HG02884 (cell line): ENCODE data around the gene ASXL3.

Source experiments
- ATAC-seq: cut with Tn5 transposase; IDR thresholded peaks from one replicate; pipeline ENCODE4 v1.9.1; 2021; ENCODE audit warnings: mild to moderate bottlenecking, moderate library complexity; ENCODE audit not compliant: unreplicated experiment

ASXL3 gene

GRCh38 chr18:33581856-33582255 lies 3.8 kb downstream of the ASXL3 start:
- no peak for ATAC-seq

DNA sequence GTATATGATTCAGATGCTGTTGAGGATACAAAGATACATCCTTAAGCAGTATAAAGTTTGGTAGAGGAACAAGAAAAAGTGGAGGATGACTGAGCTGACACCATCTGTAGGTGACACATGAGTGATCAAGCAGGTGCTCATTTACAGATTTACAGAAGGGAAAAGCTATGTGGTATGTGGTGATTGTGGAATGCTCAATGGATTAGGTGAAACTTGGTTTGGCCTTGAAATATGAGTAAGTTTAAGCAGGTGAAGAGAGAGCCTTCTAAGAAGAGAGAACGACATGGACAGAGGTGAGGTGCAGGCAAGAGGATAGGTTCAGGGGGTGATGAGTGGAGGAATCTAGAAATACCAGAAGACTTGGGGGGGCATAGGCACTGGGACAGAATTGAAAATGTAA lies 5.9 kb downstream of the ASXL3 start:
- no peak for ATAC-seq

- ATAC-seq, result no peak
These were observed 6.8 kb downstream of the ASXL3 start for GRCh38 chr18:33584548-33585430.

DNA sequence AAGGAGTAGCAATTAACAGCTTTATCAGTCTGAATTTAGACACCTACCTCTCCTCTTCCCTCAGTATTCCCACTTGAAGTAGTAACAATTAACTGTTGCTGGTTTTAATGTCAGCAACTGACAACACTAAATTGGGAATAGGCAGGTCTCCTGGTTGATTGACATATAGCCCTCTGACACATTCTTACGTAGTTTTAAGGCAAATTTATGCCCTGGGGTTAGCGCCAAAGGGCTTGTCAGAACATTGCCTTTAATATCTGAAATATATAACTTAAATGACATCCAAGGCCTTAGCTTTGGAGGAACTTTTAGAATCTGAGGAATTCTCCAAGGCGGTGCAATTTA lies 7.4 kb downstream of the ASXL3 start:
- ATAC-seq, result no peak

GRCh38 chr18:33588361-33588760 lies 10.3 kb downstream of the ASXL3 start:
- ATAC-seq, result no peak

DNA sequence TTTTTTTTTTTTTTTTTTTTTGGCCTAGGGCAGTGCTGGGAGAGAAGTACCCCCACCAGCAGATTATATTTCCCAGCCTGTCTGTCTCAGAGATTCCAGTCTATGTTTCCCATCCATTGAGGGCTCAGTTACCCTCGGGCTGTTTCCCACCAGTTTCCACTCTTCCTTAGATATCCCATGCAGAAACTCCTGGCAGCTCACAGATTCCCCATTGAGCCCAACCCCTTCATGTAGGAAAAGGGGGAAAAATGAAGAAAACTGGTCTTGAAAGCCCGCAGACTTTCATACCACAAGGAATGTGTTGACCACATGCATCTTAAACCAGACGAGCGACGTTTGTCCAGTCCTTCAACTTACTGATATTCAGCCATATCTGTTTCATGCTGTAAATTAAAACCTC lies 15.2 kb downstream of the ASXL3 start:
- ATAC-seq, result no peak

- no peak for ATAC-seq
These were observed 16.8 kb downstream of the ASXL3 start for GRCh38 chr18:33594799-33595198.

GRCh38 chr18:33596178-33596854 lies 18.3 kb downstream of the ASXL3 start:
- no peak for ATAC-seq

DNA sequence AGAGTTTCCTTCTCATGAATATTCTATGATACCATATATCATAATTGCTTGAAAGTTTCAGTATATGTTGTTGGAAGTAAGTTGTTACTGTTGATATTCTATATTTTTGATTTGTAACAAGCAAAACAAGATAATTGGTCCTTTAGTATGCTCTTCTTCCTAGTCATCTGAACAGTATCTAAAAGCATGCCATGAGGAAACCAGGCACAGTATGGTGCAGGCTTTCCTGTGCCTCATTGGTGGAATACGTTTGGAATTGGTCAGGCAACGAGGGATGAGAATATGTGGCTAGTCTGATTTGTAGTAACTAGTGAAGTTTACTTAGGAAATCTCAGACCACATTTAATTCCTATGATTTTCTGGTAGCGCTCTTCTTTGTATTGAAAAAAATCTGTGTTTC lies 22.8 kb downstream of the ASXL3 start:
- no peak for ATAC-seq

DNA sequence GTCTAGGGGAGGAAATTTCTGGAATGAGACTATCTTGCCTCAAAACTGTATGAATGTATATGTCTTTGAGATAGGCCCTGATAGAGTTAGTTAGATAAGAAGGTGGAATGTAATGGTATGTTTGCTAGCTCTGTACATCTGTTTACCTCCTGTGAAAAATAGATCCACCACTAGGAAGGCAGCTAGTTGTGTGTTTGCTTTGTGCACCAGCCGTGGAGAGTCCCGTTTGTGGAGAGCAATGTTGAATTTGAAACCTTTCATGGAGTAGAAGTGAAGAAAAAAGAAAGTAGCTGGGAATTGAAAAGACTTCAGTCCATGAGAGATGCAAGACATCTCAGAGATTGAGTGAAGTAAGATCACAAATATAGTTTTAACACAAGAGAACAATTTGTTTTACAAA lies 25.4 kb downstream of the ASXL3 start:
- ATAC-seq, result no peak

DNA sequence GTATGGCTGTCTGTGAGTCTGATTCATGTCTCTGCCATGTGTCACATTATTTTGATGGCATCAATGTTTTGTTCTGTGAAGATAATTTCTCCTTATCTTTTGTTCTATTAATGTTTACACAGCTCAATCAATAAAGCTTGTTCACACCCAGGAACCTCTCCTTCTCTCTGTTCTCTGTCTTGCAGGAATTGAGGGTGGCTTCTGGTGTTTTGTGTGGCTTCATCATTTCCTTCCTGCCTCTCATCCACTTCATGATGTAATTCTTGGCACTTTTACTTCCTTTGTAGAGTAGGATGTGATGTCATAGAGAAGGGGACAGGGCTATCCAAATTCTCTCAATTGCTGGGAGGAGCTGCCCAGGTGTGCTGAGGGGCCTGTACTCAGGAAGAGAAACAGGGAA lies 27.2 kb downstream of the ASXL3 start:
- ATAC-seq, result no peak

GRCh38 chr18:33606621-33607020 lies 28.6 kb downstream of the ASXL3 start:
- ATAC-seq, result no peak

GRCh38 chr18:33611525-33612135 lies 33.6 kb downstream of the ASXL3 start:
- no peak for ATAC-seq

- ATAC-seq, result no peak
These were observed 34.6 kb downstream of the ASXL3 start for GRCh38 chr18:33612632-33613031.

- ATAC-seq, result no peak
These were observed 38.5 kb downstream of the ASXL3 start for GRCh38 chr18:33616556-33616955.

GRCh38 chr18:33627114-33627513 lies 49.1 kb downstream of the ASXL3 start:
- ATAC-seq, result no peak

- ATAC-seq, result no peak
These were observed 52.5 kb downstream of the ASXL3 start for GRCh38 chr18:33630476-33630875.

- no peak for ATAC-seq
These were observed 63.1 kb downstream of the ASXL3 start for GRCh38 chr18:33641141-33641540.

- ATAC-seq, result no peak
These were observed 66.5 kb downstream of the ASXL3 start for GRCh38 chr18:33644494-33644893.

GRCh38 chr18:33647365-33647764 lies 69.3 kb downstream of the ASXL3 start:
- no peak for ATAC-seq

GRCh38 chr18:33652635-33653034 lies 74.6 kb downstream of the ASXL3 start:
- no peak for ATAC-seq

DNA sequence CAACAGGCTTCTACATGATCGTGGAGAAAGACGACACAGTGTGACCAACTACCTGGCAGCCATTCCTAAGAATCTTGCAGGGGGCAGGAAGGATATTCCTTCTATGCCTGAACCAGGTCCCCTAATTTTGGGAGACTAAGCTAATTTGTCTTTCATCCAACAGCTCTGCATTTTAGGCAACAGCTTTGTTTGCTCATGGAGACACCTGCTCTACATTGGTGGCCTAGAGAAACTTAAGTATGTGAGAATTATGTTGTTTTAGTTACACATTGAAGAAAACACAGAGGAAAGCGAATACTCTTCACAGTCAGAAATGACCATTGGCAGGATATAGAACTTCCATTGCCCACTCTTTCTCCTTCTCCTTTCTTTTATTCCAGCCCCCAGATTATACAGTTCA lies 75.2 kb downstream of the ASXL3 start:
- ATAC-seq, result no peak
